GM21529 (cell line): Measurements from ENCODE around the gene TEX14.
"Not testable (repeated sequence)": the region's sequence is repeated elsewhere in the genome, so short reads cannot be mapped to it uniquely, and the experiment has no call there.

ENCODE experiments used
- ATAC-seq: cut with Tn5 transposase; IDR thresholded peaks from one replicate; pipeline ENCODE4 v1.9.1; 2021; ENCODE audit not compliant: unreplicated experiment

Gene TEX14

GRCh38 chr17:58569196-58569595 lies 122.6 kb downstream of the TEX14 start:
- no peak for ATAC-seq

GRCh38 chr17:58568044-58568799 lies 123.6 kb downstream of the TEX14 start:
- no peak for ATAC-seq

- ATAC-seq = no peak
Measured at GRCh38 chr17:58565389-58566311, 126.2 kb downstream of the TEX14 start.

DNA sequence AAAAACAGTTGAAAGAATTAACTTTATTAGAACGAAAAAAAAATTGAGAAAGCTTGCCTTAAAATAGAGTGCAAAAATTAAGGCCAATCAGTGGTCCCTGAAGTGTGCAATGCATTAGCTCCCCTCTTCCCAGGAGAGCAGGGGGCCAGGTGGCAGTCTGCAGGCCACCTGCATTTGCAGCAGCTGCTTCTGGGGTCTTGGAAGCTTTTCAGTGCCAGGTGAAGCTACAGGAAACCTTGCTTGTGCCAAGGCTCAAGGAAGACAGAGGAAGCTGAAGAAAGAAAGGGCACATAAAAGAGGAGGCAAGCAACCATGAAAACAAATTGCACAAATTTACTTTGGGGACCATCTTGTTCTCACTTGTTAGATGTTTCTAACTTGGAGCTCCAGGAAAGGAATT lies 126.9 kb downstream of the TEX14 start:
- no peak for ATAC-seq

GRCh38 chr17:58564243-58564642 lies 127.6 kb downstream of the TEX14 start:
- no peak for ATAC-seq

GRCh38 chr17:58560511-58560910 lies 131.3 kb downstream of the TEX14 start:
- ATAC-seq = no peak

DNA sequence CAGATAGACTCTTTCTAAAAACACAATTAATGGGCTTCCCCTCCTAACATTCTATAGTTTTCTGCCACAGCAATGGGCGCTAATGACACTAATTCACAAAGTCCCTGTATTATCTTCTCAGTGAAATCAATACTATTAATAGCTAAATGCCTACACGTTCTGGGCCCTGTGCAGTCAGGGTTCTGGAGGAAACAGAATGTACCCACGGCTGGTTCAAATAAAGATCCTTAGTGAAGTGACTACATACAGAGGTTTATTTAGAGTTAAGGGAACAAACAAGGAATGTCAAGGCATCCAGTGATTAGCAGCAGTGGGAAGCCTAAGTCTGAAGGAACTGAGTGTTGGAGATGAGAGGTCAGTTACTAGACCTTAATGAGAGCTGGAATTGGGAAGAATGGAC lies 133.9 kb downstream of the TEX14 start:
- ATAC-seq = no peak

GRCh38 chr17:58556833-58557250 lies 135.0 kb downstream of the TEX14 start:
- ATAC-seq = no peak

DNA sequence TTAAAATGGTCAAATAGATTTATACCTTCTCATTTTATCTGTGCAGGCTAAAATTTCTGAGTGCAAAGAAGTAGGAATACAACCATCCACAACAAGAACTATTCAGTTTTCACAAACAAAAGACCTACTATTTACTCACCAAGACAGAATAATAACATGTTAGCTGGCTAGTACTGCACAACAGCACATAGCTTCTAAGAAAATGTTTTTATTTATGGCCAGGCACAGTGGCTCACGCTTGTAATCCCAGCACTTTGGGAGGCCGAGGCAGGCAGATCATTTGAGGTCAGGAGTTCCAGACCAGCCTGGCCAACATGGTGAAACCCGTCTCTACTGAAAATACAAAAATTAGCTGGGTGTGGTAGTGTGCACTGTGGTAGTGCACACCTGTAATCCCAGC lies 136.7 kb downstream of the TEX14 start:
- not testable (repeated sequence) for ATAC-seq

DNA sequence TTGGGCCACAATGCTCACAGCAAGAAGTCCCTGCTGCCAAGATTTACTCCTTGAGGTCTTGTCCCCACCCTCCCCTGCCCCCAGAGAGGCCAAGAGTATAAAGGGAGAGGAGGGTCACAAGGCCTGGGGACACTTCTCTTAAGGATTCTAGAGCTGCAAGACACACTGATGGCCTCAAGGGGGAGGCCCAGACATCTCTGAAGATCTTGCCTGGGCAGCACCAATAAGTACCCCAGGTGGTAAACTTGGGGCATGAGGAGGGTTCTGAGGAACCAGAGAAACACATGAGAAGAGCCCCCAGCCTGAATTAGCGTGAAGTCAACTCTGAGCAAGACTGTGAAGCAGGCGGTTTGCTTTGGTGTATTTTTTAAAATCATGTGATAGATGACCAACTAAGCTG lies 150.6 kb downstream of the TEX14 start:
- no peak for ATAC-seq

- ATAC-seq = no peak
Measured at GRCh38 chr17:58539698-58540097, 152.1 kb downstream of the TEX14 start.

GRCh38 chr17:58538811-58539409 lies 152.9 kb downstream of the TEX14 start:
- no peak for ATAC-seq

GRCh38 chr17:58537266-58537665 lies 154.6 kb downstream of the TEX14 start:
- ATAC-seq = no peak

- ATAC-seq = no peak
Measured at GRCh38 chr17:58536542-58536941, 155.3 kb downstream of the TEX14 start.

DNA sequence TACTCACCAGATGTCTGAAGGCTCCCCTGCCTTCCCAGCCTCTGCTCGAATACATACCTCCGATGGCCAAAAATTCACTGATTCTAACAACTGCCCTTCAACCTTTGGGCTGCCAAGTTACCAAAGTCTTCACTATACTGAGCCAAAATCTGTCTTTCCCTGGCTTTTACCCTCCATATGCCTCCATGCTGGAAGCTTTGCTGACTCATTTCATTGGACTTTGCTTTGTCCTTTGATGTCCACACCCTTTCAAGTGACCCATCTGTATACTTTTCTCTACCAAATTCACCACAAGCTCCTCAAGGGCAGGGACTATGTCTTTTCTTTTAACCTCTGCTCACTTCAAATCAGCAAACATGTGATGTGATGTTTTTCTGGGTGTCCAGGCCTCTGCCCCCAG lies 156.4 kb downstream of the TEX14 start:
- no peak for ATAC-seq

DNA sequence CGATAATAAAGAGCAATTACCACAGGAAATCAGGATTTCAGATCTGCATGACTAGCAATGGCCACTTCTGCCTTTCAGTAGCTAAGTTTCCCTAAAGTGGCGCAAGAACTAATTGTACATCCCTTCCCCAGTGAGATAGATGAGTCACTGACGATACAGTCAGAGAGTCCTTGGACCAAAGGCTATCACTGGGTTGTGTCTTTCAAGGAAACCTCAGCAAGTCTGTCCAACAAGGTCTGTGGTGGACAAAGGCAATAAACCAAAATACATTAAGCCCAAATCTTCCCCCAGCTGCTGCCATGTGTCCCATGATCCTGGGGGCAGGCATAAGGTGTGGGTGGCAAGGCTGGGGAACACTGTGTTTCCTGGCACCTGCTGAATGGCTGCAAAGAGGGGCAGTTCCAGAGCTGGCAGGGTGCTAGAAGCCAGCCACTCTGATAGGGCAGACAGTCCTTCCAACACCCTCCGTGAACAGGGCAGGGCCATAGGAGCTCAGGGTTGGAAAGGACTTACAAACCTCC lies 156.9 kb downstream of the TEX14 start:
- no peak for ATAC-seq

DNA sequence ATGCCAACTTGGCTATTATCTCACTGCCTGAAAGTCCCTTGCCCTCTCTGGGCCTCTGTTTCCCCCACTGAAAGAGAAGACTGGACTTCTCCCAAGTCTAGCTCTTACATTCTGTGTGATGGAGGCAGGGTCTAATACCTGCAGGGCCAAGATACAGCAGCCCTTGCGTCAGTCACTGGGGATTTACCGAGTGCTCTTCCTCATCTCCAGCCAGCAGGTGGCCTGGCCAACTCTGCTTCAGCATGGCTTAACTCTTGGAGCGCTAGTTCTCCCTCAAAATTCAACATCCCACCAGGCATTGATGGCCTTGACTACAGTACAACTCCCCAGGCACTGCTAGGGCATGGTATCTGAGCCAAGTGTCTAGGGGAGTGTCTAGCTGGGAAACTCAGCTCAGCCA lies 157.5 kb downstream of the TEX14 start:
- no peak for ATAC-seq

GRCh38 chr17:58533616-58534188 lies 158.1 kb downstream of the TEX14 start:
- ATAC-seq = no peak

DNA sequence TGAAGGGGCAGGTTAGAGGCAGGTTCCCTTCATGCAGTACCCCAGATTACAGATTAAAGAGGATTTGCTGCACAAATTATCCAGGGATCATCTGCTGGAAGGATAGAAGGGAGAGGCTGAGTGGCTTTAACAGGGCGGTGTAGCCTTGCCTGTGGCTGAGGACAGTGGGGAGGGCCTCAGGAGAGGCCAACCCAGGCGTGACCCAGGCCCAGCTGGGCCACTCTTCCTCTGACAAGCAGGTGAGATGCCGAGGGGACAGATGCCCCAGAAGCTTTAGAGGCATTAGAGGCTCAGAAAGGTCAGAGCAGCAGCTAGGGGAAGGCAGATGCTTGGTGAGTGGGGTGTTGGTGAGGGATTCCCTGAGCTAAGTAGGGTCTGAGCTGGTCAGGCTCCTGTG lies 159.3 kb downstream of the TEX14 start:
- no peak for ATAC-seq

DNA sequence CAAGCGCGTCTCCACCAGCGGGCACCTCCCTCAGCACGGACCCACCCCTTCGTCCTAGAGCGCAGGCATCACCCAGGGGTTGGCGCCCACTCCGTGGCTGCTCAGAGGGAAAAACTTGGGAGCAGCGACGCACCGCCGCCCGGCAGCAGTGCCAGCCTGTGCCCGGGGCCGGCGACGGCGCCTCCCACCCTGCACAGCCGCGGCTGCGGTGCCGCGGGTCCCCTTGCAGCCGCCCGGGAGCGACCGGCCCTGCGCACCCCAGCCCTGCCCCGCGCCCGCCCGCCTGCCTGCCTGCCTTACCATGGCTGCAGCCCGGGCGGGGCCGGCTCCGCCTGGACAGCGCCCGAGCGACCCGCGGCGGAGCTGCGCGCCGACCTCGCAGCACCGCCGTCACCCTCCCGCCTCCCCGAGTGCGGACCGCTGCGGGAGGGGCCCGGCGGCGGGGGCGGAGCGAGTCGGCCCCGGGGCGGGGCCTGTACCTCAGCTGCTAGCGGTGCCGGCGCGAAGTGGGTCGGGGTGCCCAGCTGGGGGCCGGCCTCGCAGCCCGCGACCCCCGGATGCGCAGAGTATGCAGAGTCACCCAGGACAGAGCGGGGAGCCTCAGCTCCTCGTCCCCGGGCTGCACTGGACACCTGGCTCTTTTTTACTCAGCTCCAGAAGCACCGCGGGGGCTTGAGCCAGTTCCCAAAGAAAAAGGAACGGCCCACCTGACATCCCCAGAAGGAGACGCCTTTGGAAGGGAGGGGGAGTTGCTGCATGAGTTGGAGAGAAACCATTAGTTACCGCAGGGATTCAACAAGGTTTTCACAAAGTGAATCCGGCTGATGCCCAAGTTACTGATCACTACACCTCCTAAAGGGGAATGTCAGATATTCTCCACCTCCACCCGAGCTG lies 159.9 kb downstream of the TEX14 start:
- no peak for ATAC-seq
